Measurements from ENCODE around the gene RFTN1.
"Not testable (repeated sequence)": the region's sequence is repeated elsewhere in the genome, so short reads cannot be mapped to it uniquely, and the experiment has no call there.

RFTN1 gene

DNA sequence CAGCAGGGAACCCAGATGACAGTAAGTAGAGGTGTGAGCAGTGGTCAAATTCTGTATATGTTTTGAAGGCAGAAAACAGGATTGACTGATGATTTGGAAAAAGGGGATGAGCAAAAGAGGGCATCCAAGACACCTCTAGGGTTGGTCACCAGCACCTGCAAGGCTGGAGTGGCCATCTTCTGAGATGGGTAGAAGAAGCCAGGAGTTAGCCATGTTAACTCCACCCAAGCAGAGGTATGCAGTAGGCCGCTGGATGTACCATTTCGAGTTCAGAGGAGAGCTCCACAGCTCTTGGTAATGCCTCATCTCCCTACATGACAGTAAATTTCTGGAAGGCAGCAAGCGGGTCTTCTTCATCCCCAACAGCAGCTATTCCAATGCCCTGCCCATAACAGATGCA lies 7.0 kb downstream of the RFTN1 start:
- no peak for DNase-seq

DNA sequence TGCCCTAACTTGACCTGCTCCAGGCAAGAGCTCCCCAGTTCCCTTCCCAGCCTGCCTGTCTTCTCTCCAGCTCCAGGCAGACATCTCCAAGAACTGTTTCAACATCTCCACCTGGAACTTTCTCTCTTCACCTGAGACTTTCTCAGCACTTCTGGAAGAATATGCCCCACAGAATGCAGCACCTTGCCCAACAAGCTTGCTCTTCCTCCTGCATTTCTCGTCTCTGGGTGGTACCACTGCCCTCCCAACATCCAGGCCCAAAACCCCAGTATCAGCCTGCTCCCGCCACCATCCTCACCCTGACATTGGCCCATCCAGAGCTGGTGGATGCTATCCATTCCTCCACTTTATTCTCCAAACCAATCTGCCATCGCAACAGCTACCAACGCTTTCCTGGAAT lies 8.8 kb downstream of the RFTN1 start:
- DNase-seq: no peak

DNA sequence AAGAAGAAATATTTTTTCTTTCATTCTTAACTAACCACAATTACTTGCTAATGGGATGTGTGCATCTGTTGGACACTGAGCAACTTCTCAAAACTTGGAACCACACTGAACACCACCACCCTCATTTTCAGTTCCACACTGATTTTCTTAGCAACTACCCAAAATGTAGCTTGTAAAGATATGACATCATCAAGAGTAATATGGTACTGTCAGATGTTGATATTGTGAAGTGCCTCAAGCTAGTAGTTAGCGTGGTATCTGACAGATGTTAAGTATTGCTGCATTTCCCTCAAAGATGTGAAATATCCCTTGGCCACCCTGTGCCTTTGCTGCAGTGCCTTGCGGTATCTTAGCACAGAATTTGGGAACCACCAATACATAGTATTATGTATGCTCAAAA lies 9.3 kb downstream of the RFTN1 start:
- DNase-seq: no peak

DNA sequence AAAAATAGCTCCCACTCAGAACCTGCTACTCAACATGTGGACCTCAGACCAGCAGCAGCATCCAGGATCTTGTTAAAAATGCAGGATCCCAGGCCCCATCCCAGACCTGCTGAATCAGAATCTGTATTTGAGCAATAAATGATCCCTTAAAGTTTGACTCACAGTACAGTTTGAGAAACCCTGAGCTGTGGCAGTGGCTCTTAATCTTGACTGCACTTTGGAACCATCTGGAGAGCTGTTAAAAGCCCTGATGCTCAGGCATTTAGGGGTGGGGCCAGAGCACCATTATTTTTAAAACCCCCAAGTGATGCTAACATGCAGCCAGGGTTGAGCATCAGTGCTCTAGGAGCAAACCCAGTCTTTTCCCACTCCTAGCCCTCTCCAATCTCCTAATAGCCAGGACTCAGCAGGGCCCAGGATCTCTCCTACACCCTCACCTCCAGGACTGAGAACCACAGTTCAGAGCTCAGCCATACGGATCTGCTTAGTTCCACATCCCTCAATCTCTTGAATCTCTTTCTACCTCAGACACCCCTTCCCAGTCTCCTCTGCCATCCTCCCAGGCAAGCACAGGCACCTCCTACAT lies 10.2 kb downstream of the RFTN1 start:
- no peak for DNase-seq

DNA sequence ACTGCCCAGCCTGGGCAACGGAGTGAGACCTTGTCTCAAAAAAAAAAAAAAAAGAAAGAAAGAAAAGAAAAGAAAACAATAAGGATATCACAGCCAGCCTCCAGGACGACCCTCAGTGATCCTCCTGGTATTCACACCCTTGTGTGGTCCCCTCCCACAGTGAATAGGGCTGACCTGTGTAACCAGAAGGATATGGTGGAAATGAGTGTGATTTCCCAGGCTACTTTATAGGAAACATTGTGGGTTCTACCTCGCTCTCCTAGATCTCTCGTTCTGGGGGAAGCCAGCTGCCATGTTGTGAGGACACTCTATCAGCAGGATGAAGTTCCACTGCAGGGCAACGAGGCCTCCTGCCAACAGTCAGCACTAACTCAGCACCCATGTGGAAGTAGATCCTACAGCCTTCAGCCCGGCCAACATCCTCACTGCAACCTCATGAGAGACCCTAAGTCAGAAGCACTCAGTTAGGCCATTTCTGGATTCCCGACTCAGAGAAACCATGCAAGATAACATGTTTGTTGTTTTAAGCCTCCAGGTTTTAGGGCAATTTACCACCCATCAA lies 11.1 kb downstream of the RFTN1 start:
- no peak for DNase-seq

DNA sequence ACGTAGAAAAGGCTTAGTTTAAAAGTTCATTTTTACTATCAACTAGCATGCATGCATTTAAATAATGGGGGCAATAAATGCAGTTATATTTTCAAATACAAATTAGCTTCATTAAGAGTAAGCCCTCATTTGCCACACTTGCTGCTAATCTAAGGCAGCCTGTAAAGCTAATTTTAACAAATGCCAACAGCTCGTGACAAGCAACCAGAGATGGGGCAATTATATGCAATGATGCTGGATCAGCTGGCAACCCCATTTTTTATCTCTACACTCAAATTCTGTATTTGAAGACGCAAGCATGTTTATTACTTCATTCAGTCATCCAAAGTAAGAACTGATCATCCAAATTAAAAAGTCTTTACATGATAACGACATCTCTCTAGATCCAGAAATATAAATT lies 12.1 kb downstream of the RFTN1 start:
- DNase-seq: no peak

DNA sequence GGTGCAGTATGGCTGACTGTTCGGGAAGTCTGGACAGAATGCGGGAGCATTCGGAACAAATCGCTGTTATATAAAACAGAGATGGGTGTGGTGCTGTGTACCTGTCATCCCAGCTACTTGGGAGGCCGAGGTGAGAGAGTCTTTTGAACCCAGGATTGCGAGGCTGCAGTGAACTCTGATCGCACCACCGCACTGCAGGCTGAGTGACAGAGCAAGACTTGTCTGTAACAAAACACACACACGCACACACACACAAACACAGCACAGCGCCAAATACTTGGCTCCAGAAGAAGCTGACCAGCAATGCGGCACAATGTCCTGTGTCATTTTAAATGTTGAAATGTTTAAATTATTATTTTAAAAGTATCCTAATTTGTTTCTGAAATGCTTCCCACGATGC lies 12.6 kb downstream of the RFTN1 start:
- no peak for DNase-seq

DNA sequence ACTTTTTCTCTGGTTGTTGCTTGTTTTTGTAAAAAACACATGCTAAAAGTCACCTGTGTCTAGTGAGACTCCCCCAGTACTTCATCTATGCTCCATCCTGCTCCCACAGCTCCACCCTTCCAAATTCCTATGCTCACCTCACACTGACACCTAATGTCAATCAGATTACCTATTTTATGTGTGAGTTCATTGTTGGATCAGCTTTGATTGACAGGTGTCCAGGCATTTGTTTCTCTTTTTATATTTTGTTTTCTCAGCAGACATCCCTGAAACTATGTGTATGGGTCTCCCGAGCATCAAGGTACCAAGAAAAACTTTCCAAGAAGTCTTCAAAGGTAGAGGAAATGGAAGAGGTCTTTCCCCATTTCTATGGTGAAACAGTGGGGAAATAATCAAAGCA lies 13.4 kb downstream of the RFTN1 start:
- no peak for DNase-seq

DNA sequence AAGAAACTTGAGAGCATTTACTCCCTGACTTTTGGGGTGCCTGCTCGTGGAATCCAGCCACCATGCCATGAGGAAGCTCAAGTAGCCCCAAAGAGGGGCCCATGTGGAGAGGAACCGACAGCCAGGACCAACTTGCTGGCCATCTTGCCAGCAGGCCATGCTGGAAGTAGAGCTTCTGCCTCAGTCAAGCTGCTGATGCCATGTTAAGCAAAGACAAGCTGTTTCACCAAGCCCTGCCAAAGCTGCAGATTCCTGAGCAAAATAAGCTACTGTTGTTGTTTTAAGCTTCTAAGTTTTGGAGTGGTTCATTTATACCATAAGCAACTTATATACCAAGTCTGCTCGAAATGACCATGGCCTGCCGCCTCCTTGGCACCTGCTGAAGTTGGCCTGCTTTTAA lies 14.1 kb downstream of the RFTN1 start:
- no peak for DNase-seq

DNA sequence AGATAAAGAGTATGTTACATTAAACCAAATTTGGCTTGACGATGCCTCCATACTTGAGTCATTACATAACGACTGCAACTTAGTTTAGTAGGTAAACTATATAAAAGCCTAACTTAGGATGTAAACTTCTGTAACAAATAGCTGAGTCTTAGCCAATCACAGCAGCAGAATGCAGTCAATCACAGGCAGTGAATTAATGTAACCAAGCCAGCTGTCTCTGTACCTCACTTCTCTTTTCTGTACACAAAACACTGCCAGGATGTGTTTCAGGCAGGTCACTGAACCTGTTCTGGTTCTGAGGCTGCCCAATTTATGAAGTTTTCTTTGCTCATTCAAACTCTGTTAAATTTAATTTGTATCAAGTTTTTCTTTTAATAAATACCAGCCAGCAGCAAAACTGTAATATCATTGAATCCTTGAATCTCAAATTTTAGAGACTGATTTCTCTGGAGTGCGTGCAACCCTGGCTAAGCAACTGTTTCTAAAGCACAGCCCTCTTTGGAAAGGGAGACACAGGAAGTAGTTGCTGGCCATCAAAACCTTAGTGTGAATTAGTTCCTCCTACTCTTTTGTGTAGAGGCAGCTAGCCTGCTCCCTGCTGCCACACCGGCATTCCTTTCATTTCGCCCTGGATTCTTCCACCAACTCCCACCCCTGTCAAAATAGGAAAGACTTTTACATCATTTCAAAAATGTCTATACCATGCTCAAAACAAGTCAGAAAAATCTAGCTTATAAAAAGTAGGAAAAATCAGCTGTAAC lies 15.2 kb downstream of the RFTN1 start:
- DNase-seq: no peak

DNA sequence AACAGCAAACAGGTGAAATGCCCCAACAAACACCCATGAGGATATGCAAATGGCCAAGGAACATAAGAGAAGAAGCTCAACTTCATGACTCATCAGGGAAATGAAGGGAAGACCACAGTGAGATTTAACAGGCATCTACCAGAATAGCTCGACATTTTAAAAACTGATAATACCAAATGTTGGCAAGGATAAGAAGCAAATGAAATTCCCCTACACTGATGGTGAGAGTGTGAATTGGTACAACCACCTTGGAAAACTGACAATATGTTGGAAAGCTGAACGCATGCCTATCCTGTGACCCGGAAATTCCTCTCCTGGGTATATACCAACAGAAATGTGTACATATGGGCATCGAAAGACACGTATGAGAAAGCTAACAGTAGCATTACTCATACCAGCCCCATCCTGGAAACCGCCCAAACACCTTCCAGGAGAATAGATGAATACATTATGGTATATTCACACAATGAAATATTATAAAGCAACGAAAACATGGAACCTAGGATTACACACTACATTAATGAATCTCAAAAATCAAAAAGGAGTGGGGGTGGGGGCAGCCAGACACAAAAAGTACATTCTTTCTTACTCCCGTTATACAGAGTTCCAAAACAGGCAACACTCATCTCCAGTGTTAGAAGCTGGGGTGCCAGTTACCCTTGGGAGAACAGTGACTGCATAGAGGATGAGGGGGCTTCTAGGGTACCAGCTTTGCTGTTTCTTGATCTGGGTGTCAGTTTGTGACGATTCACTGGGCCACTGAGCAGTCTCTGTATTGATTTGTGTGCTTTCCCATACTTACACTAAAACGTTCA lies 16.9 kb downstream of the RFTN1 start:
- no peak for DNase-seq

DNA sequence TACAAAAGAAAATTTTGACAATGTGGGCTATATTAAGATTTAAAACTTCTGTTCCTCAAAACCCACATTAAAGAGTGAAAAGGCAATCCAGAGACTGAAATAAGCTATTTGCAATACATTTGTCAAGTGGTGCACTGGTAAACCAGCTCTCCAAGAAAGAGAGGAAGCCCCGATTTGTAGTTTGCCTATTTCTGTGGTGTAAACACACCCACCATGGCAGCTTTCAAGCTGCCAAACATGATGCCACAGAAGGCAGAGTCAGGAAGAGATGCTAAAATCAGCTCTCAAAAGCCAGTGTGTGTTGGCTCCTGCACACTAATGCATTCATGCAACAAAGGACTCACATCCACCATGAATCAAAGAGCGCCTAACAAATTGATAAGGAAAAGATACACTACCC lies 17.5 kb downstream of the RFTN1 start:
- DNase-seq: no peak

DNA sequence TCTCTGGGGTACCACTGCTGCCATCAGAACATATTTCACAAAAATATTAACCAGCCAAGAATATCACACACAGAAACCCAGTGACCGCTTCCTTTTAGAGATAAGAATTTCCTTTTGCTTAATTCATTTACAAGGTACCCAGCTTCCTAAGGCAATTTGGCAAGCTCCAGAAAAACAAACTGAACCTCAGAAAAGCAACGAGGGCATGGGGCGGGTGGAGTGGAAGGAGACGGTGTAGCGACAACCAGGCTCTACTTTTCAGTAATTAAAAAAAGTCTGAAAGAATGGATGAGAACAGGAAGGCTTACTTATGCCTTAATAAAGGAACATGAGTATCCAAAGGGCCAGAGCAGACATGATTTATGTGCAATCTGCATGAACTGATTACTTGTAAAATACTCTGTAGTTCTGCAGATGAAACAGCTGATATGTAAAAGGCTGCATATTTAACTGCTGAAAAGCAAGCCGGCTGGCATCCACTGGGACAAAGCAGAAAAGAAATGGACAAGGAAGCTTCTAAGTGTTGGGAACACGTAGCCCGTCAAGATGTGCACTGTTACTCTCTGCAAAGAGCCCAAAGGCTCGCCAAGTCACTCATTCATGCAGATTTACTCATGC lies 18.6 kb downstream of the RFTN1 start:
- no peak for DNase-seq

DNA sequence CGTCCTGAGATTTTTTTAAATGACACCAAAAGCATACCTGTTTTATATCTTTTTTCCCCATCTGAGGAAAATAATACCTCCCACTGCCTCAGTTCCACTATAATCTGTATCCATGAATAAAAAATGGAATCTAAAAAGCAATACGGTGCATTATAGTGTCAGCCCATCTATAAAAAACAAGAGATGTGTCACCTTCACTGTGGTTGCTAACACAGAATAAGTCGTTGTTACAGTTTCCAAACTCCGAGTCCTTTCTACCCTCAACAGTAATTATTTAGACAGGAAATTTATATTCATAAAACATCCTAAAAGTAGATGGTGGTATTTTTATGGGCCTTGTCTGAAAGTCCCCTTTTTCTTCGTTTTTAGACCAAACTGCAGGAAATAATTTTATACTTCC lies 19.4 kb downstream of the RFTN1 start:
- no peak for DNase-seq

DNA sequence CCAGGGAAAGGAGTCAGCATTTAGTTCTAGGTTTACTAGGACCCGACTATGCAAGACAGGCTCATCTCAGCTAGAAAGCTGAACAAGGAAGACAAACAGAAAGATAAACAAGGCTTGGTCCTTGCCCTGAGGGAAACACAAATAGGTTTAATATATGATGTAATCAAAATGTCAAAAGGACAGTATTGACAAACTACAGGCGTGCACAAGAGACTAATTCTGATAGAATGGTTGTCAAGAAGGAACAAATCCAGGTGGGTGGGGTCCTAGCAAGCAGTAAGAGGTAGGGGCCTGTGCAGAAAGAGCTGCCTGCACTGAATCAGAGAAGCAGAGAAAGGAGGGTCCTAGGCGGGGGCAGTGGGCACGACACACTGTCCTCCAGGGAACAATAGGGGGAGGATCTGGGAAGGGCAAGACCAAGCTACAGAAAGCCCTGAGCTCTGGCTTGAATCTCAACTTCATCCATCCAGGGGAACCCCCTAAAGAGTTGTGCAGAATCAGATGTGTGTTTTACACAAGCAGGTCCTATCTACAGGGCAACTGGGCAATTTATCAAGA lies 23.4 kb downstream of the RFTN1 start:
- no peak for DNase-seq

DNA sequence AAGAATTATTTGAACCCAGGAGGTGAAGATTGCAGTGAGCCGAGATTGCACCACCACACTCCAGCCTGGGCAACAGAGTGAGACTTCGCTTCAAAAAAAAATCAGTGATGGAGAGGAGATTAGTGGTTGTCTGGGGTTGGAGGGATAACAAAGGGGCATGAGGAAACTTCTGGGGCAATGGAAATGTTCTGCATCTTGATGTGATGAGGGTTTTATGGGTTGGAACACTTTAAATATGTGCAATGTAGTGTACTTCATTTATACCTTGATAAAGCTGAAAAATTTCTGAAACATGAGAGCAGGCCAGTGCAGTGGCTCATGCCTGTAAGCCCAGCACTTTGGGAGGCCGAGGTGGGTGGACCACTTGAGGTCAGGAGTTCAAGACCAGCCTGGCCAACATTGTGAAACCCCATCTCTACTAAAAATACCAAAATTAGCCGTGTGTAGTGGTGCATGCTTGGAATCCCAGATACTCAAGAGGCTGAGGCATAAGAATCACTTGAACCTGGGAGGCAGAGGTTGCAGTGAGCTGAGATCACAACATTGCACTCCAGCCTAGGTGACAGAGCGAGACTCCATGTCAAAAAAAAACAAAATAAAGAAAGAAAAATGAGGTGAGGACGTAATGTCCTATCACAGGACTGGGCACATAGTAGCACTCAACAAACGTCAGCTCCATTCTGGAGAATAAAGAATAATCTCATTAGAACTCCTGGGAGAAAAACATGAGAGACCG lies 24.0 kb downstream of the RFTN1 start:
- DNase-seq: not testable (repeated sequence)

DNA sequence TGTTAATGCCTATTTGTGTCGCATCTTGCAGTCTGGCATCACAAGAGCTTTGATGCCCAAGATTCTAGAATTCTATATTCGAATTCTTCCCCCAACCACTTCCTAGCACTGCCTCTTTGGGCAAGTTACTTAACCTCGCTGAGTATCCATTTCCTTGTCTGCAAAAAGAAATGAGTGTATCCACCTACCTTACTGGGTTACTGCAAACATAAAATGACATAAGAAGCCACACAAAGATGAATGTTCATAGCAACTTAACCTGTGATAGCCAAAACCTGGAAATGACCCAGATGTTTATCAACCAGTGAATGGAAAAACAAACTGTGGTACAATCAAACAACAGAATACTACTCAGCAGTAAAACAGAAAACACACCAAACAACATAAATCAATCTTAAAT lies 24.9 kb downstream of the RFTN1 start:
- no peak for DNase-seq

DNA sequence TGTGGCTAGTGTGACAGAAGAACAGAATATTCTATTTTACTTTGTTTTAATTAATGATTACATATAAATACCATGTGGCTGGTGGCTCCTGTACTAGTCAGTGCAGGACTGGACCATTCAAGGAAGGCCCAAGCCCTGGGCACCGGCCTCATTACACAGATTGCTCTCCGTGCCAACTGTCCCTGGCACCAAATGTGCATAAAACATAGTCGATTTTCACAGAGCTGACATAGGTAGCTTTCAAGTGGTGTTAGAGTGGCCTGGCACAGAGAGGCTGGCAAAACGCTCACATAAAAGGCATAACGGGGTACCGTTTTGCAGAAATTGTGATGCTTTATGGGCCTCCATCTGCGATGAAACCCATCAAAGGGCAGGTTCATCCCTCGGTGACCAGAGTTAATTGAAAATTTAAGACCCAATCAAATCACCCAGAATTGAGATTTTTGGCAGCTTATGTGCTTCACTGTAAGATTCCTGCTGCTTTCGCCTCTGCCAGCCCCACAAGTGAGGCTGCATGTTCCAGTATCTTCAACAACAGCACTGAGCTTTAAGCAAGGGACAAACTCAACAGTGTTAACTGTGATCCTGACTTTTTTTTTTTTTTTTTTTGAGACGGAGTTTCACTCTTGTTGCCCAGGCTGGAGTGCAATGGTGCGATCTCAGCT lies 25.9 kb downstream of the RFTN1 start:
- DNase-seq: no peak

DNA sequence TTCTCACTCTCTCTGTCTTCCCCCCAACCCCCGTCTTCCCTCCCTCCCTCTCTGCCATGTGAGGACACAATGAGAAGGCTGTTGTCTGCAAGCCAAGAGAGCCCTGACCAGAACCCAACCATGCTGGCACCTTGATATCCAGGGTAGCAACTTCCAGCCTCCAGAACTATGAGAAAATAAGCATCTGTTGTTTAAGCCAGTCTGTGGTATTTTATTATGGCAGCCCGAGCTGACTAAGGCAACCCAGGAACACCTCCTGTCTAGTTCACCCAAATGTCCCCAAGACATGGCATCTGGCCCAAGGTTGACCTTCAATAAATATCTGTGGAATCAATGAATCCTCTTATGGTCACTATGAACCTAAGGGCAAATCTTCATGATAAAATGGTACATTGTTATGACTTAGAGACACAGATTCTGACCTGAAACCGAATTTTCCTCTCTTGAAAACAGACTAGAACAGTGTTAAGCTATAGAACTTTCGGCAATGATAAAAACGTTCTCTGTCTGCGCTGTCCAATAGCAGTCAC lies 26.5 kb downstream of the RFTN1 start:
- no peak for DNase-seq

DNA sequence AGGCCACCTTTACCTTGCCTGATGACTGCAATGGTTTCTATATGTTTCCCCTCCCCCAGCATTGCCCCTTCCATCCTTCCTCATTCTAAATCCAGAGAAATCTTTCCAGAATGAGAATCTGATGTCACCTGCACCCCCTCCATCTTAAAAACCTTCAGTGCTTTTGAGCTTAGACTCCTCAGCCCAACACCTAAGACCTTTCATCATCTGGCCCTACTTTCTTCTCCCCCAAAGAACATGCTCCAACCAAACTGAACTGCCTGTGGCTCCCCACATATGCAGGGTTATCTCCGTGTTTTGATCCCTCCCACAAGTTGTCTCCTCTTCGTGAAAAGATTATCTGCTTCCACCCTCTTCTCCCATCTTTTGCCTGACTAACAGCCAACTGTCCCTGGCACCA lies 27.3 kb downstream of the RFTN1 start:
- DNase-seq: no peak

DNA sequence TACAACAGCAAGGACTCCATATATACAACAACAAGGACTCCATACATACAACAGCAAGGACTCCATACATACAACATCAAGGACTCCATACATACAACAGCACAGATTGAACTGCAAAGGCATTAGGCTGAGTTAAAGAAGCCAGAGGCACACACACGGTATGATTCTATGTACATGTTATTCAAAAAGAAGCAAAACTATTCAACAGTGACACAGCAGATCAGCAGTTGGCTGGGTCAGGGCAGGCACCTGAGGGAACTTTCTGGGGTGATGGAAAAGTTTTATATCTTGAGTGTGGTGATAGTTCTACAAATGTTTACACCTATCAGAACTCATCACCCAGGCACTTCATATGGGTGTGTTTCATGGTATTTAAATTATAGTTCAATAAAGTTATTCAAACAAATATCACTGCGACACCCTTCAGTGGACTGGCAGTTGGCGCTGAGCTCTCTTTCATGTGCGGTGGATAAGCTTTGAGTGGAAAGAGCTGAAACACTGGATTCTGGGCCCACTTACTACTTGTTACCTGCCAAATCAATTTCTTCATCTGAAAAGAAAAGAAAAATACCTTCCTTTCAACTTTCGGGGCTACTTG lies 28.0 kb downstream of the RFTN1 start:
- DNase-seq: no peak

Measured in activated naive CD4-positive, alpha-beta T cell treated with Interleukin-2 at 50 U/mL for 16 hours (primary cell).